HEK293 (cell line): Measurements from ENCODE around the gene KCNE3.

ENCODE experiments used
- CTCF ChIA-PET: fragments of 350-600 bp; formaldehyde crosslinking; extraction: SDS; loops from one replicate; lab custom pipeline; 2021; ENCODE audit warnings: antibody characterized with exemption; lab: Yijun Ruan, JAX
- POLR2A ChIA-PET: fragments of 300-600 bp; formaldehyde crosslinking; extraction: SDS; loops from one replicate; lab custom pipeline; 2020; ENCODE audit warnings: antibody characterized with exemption, inconsistent platforms; lab: Yijun Ruan, JAX
- H3K27ac ChIP-seq: fragments of 200-500 bp; sonication (Bioruptor generic); 2 replicates; pipeline ENCODE4 v1.5.1; 2014; ENCODE audit warnings: low read depth, low read length, control low read depth, inconsistent platforms; ENCODE audit errors: extremely low read depth
- H3K36me3 ChIP-seq, 2 experiments: fragments of 200-500 bp in 1 of 2; sonication (Bioruptor generic) in 1 of 2; 1 replicate in 1 of 2; 2 replicates in 1 of 2; pipeline ENCODE4 v1.5.1; 2014 to 2017; ENCODE audit warnings: inconsistent platforms in 2 of 2, low read length in 2 of 2; ENCODE audit not compliant: control insufficient read depth in 2 of 2, insufficient read depth in 1 of 2
- H3K4me1 ChIP-seq: fragments of 200-500 bp; sonication (Bioruptor generic); 2 replicates; pipeline ENCODE4 v1.5.1; 2014; ENCODE audit warnings: mild to moderate bottlenecking, low read length, inconsistent platforms; ENCODE audit not compliant: control insufficient read depth, insufficient read depth
- H3K4me3 ChIP-seq: 2 replicates; pipeline ENCODE4 v1.5.1; 2011; ENCODE audit warnings: low read depth, mild to moderate bottlenecking, control low read depth, low read length, moderate library complexity
- H3K9me3 ChIP-seq: fragments of 200-500 bp; sonication (Bioruptor generic); 2 replicates; pipeline ENCODE4 v1.5.1; 2014; ENCODE audit warnings: low read depth, low read length, inconsistent platforms; ENCODE audit not compliant: control insufficient read depth, insufficient read depth
- CTCF ChIP-seq: fragments of 450-650 bp; formaldehyde crosslinking; IDR thresholded peaks from 2 replicates; pipeline ENCODE4 v1.5.1; 2016; ENCODE audit warnings: missing biosample characterization, missing genetic modification characterization
- MYNN ChIP-seq: fragments of 450-650 bp; formaldehyde crosslinking; IDR thresholded peaks from 2 replicates; pipeline ENCODE4 v1.5.1; 2016; ENCODE audit warnings: missing biosample characterization, missing genetic modification characterization, borderline replicate concordance
- TRIM28 ChIP-seq: IDR thresholded peaks from 2 replicates; pipeline ENCODE4 v1.6.1; 2011; ENCODE audit warnings: low read length, control low read depth, borderline replicate concordance
- ZNF19 ChIP-seq: fragments of 450-650 bp; formaldehyde crosslinking; IDR thresholded peaks from 2 replicates; pipeline ENCODE4; 2016; ENCODE audit warnings: missing biosample characterization, missing genetic modification characterization, low read depth
- ZNF24 ChIP-seq: fragments of 450-650 bp; formaldehyde crosslinking; IDR thresholded peaks from 2 replicates; pipeline ENCODE4 v1.5.1; 2016; ENCODE audit warnings: missing biosample characterization, missing genetic modification characterization
- ZNF274 ChIP-seq, 2 experiments: fragments of 200-500 bp in 1 of 2; fragments of 450-650 bp in 1 of 2; sonication (Bioruptor generic) in 1 of 2; formaldehyde crosslinking in 1 of 2; IDR thresholded peaks; 2 replicates each; pipeline versions ENCODE4 v1.5.1 to v1.6.1; 2014 to 2016; ENCODE audit warnings: borderline replicate concordance in 1 of 2, inconsistent platforms in 1 of 2, low read length in 1 of 2, missing biosample characterization in 1 of 2, missing genetic modification characterization in 1 of 2
- ZNF555 ChIP-seq: fragments of 450-650 bp; formaldehyde crosslinking; conservative IDR thresholded peaks from 2 replicates; pipeline ENCODE4 v1.5.1; 2017; ENCODE audit warnings: missing biosample characterization, mild to moderate bottlenecking, missing genetic modification characterization, inconsistent platforms
- ZNF623 ChIP-seq: fragments of 450-650 bp; formaldehyde crosslinking; IDR thresholded peaks from 2 replicates; pipeline ENCODE4 v1.5.1; 2016; ENCODE audit warnings: missing biosample characterization, missing genetic modification characterization
- ZNF692 ChIP-seq: fragments of 450-650 bp; formaldehyde crosslinking; IDR thresholded peaks from 2 replicates; pipeline ENCODE4 v1.5.1; 2016; ENCODE audit warnings: missing biosample characterization, missing genetic modification characterization
- ZNF830 ChIP-seq: fragments of 450-650 bp; IDR thresholded peaks from 2 replicates; pipeline ENCODE4 v1.5.0; 2018; ENCODE audit warnings: missing biosample characterization, missing genetic modification characterization, low read depth, mild to moderate bottlenecking, moderate library complexity
- TF ChIP-seq, protein P1 (sequence below): fragments of 450-650 bp; formaldehyde crosslinking; IDR thresholded peaks from 2 replicates; pipeline ENCODE4 v1.5.1; 2016; ENCODE audit warnings: missing biosample characterization, missing genetic modification characterization
- TF ChIP-seq, protein P2 (sequence below): fragments of 450-650 bp; formaldehyde crosslinking; IDR thresholded peaks from 2 replicates; pipeline ENCODE4; 2016; ENCODE audit warnings: missing biosample characterization, missing genetic modification characterization
- TF ChIP-seq, protein P3 (sequence below): fragments of 450-650 bp; formaldehyde crosslinking; IDR thresholded peaks from 2 replicates; pipeline ENCODE4 v1.5.1; 2016; ENCODE audit warnings: missing biosample characterization, missing genetic modification characterization
- TF ChIP-seq, protein P4 (sequence below): fragments of 450-650 bp; formaldehyde crosslinking; IDR thresholded peaks from 2 replicates; pipeline ENCODE4 v1.5.1; 2016; ENCODE audit warnings: missing biosample characterization, missing genetic modification characterization
- TF ChIP-seq, protein P5 (sequence below): fragments of 450-650 bp; formaldehyde crosslinking; conservative IDR thresholded peaks from 2 replicates; pipeline ENCODE4 v1.5.1; 2016; ENCODE audit warnings: low read depth, missing biosample characterization, missing genetic modification characterization
- TF ChIP-seq, protein P6 (sequence below): fragments of 450-650 bp; formaldehyde crosslinking; IDR thresholded peaks from 2 replicates; pipeline ENCODE4 v1.5.1; 2016; ENCODE audit warnings: missing biosample characterization, missing genetic modification characterization, low read depth

KCNE3 gene

GRCh38 chr11:74476536-74476935 is 9.2 kb upstream of the KCNE3 start (continued):
- TF ChIP-seq, protein P1, sequence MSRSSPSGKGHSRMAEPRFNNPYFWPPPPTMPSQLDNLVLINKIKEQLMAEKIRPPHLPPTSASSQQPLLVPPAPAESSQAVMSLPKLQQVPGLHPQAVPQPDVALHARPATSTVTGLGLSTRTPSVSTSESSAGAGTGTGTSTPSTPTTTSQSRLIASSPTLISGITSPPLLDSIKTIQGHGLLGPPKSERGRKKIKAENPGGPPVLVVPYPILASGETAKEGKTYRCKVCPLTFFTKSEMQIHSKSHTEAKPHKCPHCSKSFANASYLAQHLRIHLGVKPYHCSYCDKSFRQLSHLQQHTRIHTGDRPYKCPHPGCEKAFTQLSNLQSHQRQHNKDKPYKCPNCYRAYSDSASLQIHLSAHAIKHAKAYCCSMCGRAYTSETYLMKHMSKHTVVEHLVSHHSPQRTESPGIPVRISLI (tag by site-specific recombination), result no peak

- Histone ChIP-seq H3K4me1 (no peaks in the 10 kb centered on the region), H3K4me3 (no peak overlapping the region)
- no peak for TF ChIP-seq ZNF19 (tag by site-specific recombination)
- no peak for TF ChIP-seq MYNN (tag by site-specific recombination)
- TF ChIP-seq TRIM28, result no peak
- TF ChIP-seq, protein P2, sequence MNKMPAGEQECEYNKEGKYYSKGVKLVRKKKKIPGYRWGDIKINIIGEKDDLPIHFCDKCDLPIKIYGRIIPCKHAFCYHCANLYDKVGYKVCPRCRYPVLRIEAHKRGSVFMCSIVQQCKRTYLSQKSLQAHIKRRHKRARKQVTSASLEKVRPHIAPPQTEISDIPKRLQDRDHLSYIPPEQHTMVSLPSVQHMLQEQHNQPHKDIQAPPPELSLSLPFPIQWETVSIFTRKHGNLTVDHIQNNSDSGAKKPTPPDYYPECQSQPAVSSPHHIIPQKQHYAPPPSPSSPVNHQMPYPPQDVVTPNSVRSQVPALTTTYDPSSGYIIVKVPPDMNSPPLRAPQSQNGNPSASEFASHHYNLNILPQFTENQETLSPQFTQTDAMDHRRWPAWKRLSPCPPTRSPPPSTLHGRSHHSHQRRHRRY (tag by site-specific recombination), result no peak
- no peak for TF ChIP-seq CTCF (tag by site-specific recombination)
- no peak for TF ChIP-seq ZNF830 (tag by site-specific recombination)
- TF ChIP-seq ZNF24, result no peak
- TF ChIP-seq, all 188 proteins: peak for 0
- H3K27ac ChIP-seq, result no peak overlapping the region
- no peaks in the 10 kb centered on the region for H3K9me3 ChIP-seq
- ChIA-PET CTCF (interaction anchor here (0.6 to 0.7 kb wide), 2 partner anchors 24 to 102 kb away, joined by 3 read pairs; no protein-coding TSS in a partner anchor), POLR2A (no interaction called here)
- H3K36me3 ChIP-seq, result no peaks in the 10 kb centered on the region
Measured at GRCh38 chr11:74474316-74474715, 7.0 kb upstream of the KCNE3 start.

GRCh38 chr11:74473382-74474173 is 6.2 kb upstream of the KCNE3 start:
- H3K4me3 ChIP-seq, result no peak overlapping the region
- ChIA-PET CTCF (interaction anchor here (0.6 to 0.9 kb wide), 3 partner anchors 12 to 262 kb away, joined by 3 read pairs; partner anchors contain the start of gene LIPT2), POLR2A (no interaction called here)
- H3K4me1 ChIP-seq, result no peaks in the 10 kb centered on the region
- H3K27ac ChIP-seq, result no peak overlapping the region
- no peaks in the 10 kb centered on the region for H3K9me3 ChIP-seq
- no peaks in the 10 kb centered on the region for H3K36me3 ChIP-seq
- TF ChIP-seq, protein P3, sequence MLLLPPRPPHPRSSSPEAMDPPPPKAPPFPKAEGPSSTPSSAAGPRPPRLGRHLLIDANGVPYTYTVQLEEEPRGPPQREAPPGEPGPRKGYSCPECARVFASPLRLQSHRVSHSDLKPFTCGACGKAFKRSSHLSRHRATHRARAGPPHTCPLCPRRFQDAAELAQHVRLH (tag by site-specific recombination), result no peak
- TF ChIP-seq, protein P4, sequence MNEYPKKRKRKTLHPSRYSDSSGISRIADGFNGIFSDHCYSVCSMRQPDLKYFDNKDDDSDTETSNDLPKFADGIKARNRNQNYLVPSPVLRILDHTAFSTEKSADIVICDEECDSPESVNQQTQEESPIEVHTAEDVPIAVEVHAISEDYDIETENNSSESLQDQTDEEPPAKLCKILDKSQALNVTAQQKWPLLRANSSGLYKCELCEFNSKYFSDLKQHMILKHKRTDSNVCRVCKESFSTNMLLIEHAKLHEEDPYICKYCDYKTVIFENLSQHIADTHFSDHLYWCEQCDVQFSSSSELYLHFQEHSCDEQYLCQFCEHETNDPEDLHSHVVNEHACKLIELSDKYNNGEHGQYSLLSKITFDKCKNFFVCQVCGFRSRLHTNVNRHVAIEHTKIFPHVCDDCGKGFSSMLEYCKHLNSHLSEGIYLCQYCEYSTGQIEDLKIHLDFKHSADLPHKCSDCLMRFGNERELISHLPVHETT, result no peak
- no peak for TF ChIP-seq ZNF274 (IDR thresholded peaks at IDR 0.05; ENCODE audit: low read length)
- TF ChIP-seq ZNF274 (tag by site-specific recombination; IDR thresholded peaks at IDR 0.05; ENCODE audit: borderline replicate concordance), result no peak
- TF ChIP-seq, protein P5, sequence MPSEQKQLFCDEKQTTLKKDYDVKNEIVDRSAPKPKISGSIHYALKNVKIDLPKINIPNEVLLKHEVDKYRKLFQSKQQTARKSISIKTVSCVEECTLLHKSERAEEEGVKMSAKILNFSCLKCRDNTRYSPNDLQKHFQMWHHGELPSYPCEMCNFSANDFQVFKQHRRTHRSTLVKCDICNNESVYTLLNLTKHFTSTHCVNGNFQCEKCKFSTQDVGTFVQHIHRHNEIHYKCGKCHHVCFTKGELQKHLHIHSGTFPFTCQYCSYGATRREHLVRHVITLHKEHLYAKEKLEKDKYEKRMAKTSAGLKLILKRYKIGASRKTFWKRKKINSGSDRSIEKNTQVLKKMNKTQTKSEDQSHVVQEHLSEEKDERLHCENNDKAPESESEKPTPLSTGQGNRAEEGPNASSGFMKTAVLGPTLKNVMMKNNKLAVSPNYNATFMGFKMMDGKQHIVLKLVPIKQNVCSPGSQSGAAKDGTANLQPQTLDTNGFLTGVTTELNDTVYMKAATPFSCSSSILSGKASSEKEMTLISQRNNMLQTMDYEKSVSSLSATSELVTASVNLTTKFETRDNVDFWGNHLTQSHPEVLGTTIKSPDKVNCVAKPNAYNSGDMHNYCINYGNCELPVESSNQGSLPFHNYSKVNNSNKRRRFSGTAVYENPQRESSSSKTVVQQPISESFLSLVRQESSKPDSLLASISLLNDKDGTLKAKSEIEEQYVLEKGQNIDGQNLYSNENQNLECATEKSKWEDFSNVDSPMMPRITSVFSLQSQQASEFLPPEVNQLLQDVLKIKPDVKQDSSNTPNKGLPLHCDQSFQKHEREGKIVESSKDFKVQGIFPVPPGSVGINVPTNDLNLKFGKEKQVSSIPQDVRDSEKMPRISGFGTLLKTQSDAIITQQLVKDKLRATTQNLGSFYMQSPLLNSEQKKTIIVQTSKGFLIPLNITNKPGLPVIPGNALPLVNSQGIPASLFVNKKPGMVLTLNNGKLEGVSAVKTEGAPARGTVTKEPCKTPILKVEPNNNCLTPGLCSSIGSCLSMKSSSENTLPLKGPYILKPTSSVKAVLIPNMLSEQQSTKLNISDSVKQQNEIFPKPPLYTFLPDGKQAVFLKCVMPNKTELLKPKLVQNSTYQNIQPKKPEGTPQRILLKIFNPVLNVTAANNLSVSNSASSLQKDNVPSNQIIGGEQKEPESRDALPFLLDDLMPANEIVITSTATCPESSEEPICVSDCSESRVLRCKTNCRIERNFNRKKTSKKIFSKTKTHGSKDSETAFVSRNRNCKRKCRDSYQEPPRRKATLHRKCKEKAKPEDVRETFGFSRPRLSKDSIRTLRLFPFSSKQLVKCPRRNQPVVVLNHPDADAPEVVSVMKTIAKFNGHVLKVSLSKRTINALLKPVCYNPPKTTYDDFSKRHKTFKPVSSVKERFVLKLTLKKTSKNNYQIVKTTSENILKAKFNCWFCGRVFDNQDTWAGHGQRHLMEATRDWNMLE (tag by site-specific recombination), result no peak
- TF ChIP-seq ZNF830 (tag by site-specific recombination), result no peak
- TF ChIP-seq ZNF555 (tag by site-specific recombination), result no peak
- no peak for TF ChIP-seq ZNF692 (tag by site-specific recombination)
- no peak for TF ChIP-seq ZNF623 (tag by site-specific recombination)
- TF ChIP-seq, protein P6, sequence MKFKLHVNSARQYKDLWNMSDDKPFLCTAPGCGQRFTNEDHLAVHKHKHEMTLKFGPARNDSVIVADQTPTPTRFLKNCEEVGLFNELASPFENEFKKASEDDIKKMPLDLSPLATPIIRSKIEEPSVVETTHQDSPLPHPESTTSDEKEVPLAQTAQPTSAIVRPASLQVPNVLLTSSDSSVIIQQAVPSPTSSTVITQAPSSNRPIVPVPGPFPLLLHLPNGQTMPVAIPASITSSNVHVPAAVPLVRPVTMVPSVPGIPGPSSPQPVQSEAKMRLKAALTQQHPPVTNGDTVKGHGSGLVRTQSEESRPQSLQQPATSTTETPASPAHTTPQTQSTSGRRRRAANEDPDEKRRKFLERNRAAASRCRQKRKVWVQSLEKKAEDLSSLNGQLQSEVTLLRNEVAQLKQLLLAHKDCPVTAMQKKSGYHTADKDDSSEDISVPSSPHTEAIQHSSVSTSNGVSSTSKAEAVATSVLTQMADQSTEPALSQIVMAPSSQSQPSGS, result no peak
